LNCAP (cell line): ENCODE measurements around the gene TRMT44.

ENCODE experiments used
- TF ChIP-seq, protein P1 (sequence below): fragments of 450-650 bp; IDR thresholded peaks from 2 replicates; pipeline ENCODE4 v1.5.1; 2017; ENCODE audit warnings: mild to moderate bottlenecking

Gene TRMT44

DNA sequence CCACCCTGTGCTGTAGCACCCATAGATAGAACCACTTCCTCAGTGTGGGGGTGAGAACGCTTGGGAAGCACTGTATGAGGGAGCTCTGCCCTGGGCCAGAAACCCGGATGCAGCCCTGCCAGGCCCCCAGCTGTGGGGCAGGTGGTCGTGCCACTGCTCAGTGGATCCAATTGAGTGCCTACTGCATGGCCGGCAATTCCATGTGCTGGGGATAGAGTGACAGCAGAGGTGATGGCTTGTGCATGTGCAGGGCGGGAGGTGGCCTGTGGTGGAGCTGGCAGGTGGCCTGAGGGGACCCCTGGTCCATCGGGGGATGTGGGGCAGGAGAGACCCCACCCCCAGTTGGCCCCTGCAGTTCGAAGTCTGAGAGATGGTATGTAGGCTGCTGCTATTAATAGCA is 60.4 kb downstream of the TRMT44 start:
- TF ChIP-seq, protein P1, sequence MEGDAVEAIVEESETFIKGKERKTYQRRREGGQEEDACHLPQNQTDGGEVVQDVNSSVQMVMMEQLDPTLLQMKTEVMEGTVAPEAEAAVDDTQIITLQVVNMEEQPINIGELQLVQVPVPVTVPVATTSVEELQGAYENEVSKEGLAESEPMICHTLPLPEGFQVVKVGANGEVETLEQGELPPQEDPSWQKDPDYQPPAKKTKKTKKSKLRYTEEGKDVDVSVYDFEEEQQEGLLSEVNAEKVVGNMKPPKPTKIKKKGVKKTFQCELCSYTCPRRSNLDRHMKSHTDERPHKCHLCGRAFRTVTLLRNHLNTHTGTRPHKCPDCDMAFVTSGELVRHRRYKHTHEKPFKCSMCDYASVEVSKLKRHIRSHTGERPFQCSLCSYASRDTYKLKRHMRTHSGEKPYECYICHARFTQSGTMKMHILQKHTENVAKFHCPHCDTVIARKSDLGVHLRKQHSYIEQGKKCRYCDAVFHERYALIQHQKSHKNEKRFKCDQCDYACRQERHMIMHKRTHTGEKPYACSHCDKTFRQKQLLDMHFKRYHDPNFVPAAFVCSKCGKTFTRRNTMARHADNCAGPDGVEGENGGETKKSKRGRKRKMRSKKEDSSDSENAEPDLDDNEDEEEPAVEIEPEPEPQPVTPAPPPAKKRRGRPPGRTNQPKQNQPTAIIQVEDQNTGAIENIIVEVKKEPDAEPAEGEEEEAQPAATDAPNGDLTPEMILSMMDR, result no peak

DNA sequence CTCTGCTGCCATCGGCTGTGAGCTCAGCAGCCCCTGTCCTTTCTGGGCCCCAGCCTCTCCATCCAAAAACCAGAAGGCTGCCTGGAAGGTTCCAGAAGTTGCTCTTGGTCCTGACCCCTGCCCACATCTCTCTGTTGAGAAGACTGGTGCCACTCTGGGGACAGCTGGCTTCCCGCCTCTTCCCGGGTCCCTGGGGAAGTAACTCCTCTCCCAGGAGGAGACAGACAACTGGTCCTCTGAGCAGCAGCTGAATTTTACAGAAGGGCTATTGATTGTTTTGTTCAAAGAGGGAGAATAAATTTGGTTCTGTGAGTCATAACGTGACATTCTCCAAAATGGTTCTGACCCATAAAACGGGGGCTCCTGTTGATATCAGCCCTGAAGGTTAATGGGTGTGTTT is 61.2 kb downstream of the TRMT44 start:
- TF ChIP-seq, protein P1, result no peak

DNA sequence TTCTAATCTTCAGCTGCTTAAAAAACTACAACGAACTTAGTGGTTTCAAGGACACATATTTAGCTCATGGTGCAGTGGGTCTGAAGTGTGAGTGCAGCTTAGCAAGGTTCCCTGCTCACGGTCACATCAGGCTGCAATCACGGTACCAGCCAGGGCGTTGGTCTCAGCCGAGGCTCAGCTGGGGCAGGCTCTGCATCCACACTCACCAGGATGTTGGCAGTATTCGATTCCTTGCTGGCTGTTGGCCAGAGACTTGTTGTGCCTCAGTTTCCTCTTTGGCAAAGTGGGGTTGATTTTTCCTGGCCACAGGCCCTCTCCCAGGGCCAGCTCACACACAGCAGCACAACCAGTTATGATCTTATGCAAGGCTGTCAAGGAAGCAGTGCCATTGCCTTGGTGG is 61.8 kb downstream of the TRMT44 start:
- TF ChIP-seq, protein P1, result no peak

DNA sequence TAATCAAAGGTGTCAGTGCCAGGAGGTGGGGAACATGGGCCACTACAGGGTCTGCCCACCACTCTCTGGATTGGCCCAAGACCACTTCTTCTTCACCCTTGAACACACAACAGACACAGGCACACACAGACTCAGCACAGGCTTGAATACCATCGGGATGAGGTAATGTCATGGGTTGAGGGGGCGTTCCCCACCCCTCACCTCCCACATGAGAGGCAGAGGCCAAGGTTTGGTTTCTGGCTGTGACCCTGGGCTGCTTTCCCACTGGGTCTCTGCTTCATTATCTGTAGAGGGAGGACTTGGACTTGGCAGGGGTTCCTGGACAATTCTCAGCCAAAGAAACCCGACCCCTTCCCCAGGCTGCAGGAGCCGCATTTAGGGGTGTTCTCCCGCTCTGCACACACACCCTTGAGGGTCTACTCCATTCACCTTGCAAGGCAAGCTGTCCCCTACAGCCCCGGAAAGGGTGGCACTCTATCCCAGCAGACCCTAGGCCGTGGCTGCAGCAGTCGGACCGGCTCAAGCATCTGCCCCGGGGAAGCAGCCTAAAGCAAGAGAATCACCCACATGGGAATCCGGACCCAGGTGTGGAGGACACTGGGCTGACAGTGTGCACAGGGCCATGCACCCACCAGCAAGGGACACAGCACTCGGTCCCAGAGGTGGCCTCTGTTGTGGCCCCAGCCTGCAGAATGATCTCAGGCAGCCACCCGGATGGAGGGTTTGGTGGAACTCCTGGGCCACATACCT is 62.4 kb downstream of the TRMT44 start:
- TF ChIP-seq, protein P1, result no peak

DNA sequence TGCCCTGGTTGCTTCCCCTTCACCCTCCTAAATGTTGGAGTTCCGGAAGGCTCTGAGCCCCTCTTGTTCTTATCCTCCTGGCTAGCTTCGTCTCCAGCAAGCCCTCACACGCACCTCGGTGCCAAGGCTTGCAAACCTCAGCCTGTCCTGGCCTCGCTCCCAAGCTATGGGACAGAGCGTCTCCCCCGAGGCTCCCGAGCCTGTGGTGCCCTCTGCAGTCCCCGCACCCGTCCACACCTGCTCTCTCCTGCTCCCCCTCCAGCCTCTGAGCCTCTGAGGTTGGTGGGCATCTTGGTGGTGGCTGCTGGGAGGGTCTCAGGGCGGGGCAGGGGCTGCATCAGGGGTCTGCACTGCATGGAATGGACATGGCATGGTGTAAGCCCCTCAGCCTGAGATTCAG is 63.2 kb downstream of the TRMT44 start:
- TF ChIP-seq, protein P1, result no peak

DNA sequence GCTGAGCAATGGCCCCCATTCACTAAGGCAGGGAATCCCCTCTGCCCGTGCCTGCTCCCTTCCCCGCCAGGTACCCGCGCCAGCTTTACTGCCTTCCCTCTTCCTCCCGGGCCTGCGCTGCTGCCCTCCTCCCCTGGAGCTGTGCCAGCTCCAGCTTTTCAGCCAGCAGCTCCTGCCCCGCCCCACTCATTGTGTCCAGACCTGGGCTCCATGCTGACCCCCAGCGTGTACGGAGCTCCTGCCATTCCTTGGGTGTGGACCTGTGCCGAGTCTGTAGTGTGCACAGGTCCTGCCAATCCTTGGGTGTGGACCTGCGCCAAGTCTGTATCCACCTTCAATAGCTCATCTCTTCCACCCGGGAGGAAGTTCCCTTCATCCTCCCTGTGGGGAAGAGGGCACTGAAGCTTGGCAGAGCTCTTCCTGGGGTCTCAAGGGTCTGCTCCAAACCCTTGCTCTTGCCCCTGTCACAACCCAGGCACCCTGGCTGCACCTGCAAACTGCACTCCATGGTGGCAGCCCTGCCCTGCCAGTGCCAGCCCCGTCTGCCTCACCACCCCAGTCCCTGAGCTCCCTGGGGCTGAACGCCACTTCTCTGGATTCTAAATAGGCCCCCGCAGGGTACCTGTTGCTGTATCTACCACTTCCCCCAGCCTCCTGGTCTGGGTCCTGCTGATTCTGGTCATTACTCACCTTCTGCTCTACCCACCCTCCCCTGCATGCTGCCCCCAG is 63.9 kb downstream of the TRMT44 start:
- TF ChIP-seq, protein P1, result no peak

DNA sequence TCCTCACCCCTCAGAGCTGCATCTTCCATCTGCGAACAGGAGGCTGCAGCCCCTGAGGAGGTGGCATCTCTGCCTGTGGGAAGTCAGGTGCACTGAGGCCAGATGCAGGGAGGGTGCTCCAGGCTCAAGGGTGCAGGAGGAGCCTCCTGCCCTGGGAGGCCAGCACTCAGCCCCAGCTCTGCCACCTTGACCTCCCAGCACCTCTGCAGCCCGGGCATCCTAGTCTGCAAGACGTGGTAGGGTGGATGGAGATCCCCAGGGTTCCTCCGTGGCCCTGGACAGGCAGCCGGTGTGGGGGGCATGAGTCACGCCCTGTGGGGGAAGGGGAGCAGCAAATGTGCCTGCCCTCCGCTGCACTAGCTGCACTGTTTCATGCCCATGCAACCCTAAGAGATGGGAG is 64.7 kb downstream of the TRMT44 start:
- TF ChIP-seq, protein P1, result no peak
